ENCODE data around the gene RNF182.

- TF ChIP-seq BACH2 (CRISPR knock-in tag; IDR thresholded peaks at IDR 0.05; ENCODE audit: borderline replicate concordance) (no peak), OSR1 (CRISPR knock-in tag; IDR thresholded peaks at IDR 0.05) (no peak), ARNTL (CRISPR knock-in tag; IDR thresholded peaks at IDR 0.05; ENCODE audit: borderline replicate concordance, low read depth) (no peak), CSRNP3 (CRISPR knock-in tag; IDR thresholded peaks at IDR 0.05) (no peak), PATZ1 (CRISPR knock-in tag; IDR thresholded peaks at IDR 0.05; ENCODE audit: borderline replicate concordance) (no peak), PPARA (CRISPR knock-in tag; IDR thresholded peaks at IDR 0.05; ENCODE audit: borderline replicate concordance) (no peak), CREB5 (CRISPR knock-in tag; IDR thresholded peaks at IDR 0.05; ENCODE audit: low read depth) (no peak), RARB (CRISPR knock-in tag; IDR thresholded peaks at IDR 0.05) (no peak), ZNF70 (CRISPR knock-in tag; IDR thresholded peaks at IDR 0.05) (no peak), ZNF8 (CRISPR knock-in tag; IDR thresholded peaks at IDR 0.05) (no peak), CSDC2 (CRISPR knock-in tag; IDR thresholded peaks at IDR 0.05) (no peak), ESRRG (CRISPR knock-in tag; IDR thresholded peaks at IDR 0.05) (no peak), ZNF565 (CRISPR knock-in tag; conservative IDR thresholded peaks at IDR 0.05; ENCODE audit: low read depth) (no peak), ZFP30 (CRISPR knock-in tag; IDR thresholded peaks at IDR 0.05) (no peak)
Observed at GRCh38 chr6:13947611-13948178, 22.9 kb downstream of the RNF182 start.

Data from SK-N-SH treated with all-trans-retinoic acid at 6 μM for 48 hours (cell line).